Astrocyte of the spinal cord (primary cell): ENCODE results near the gene AP1M2.
A peak's percentile ranks its signal among the peaks of the same experiment; 100 is the strongest.

ENCODE experiments used
- DNase-seq: peaks from one replicate; pipeline ENCODE4 v3.0.0; 2011; ENCODE audit warnings: low read depth, low spot score
- H3K4me3 ChIP-seq: 2 replicates; pipeline ENCODE4 v1.5.1; 2011; ENCODE audit warnings: low read depth, mild to moderate bottlenecking, low read length, moderate library complexity
- in situ Hi-C: cut with HindIII; loops from 2 replicates; pipeline ENCODE4 v1.10.0; 2017; ENCODE audit warnings: low sequenced_read_pairs
- TF ChIP-seq, protein P1 (sequence below): IDR thresholded peaks from 2 replicates; pipeline ENCODE4 v1.5.1; 2012; ENCODE audit warnings: low read depth, mild to moderate bottlenecking, low read length, inconsistent platforms

Gene AP1M2

GRCh38 chr19:10550336-10550735 lies 36.8 kb downstream of the AP1M2 start:
- TF ChIP-seq, protein P1, sequence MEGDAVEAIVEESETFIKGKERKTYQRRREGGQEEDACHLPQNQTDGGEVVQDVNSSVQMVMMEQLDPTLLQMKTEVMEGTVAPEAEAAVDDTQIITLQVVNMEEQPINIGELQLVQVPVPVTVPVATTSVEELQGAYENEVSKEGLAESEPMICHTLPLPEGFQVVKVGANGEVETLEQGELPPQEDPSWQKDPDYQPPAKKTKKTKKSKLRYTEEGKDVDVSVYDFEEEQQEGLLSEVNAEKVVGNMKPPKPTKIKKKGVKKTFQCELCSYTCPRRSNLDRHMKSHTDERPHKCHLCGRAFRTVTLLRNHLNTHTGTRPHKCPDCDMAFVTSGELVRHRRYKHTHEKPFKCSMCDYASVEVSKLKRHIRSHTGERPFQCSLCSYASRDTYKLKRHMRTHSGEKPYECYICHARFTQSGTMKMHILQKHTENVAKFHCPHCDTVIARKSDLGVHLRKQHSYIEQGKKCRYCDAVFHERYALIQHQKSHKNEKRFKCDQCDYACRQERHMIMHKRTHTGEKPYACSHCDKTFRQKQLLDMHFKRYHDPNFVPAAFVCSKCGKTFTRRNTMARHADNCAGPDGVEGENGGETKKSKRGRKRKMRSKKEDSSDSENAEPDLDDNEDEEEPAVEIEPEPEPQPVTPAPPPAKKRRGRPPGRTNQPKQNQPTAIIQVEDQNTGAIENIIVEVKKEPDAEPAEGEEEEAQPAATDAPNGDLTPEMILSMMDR = no peak
- no peak overlapping the region for H3K4me3 ChIP-seq
- in situ Hi-C loops = no loop called here
- no peak for DNase-seq

GRCh38 chr19:10549733-10550132 lies 37.4 kb downstream of the AP1M2 start:
- in situ Hi-C loops = no loop called here
- DNase-seq = no peak
- no peak overlapping the region for H3K4me3 ChIP-seq
- TF ChIP-seq, protein P1 = no peak

GRCh38 chr19:10548746-10549276 lies 38.3 kb downstream of the AP1M2 start:
- TF ChIP-seq, protein P1 = no peak
- H3K4me3 ChIP-seq = no peak overlapping the region
- no peak for DNase-seq
- in situ Hi-C loops = no loop called here

- in situ Hi-C loops = no loop called here
- TF ChIP-seq, protein P1 = no peak
- DNase-seq = no peak
- no peak overlapping the region for H3K4me3 ChIP-seq
Observed at GRCh38 chr19:10546817-10547216, 40.3 kb downstream of the AP1M2 start.

- TF ChIP-seq, protein P1 = no peak
- in situ Hi-C loops = no loop called here
- DNase-seq = no peak
- H3K4me3 ChIP-seq = peak overlapping the region; percentile 75
Observed at GRCh38 chr19:10544753-10545251, 42.3 kb downstream of the AP1M2 start.

GRCh38 chr19:10544242-10544752 lies 42.8 kb downstream of the AP1M2 start:
- TF ChIP-seq, protein P1 = no peak
- in situ Hi-C loops = no loop called here
- H3K4me3 ChIP-seq = peak overlapping the region; percentile 75
- DNase-seq = no peak
